Ovary (tissue), 3 donors: ENCODE results near the gene USP9X.

ENCODE experiments used
- POLR2A ChIP-seq: fragments of 450-650 bp; IDR thresholded peaks from one replicate; pipeline ENCODE4 v1.6.1; 2017; ENCODE audit warnings: antibody characterized with exemption, mild to moderate bottlenecking, moderate library complexity
- TF ChIP-seq, protein P1 (sequence below), 3 donors: fragments of 450-650 bp in 2 of 3; fragments of 200-600 bp in 1 of 3; IDR thresholded peaks; one replicate each; pipeline versions ENCODE4 v1.5.1 to v1.8.0; 2016 to 2022; ENCODE audit warnings: antibody characterized with exemption in 3 of 3, mild to moderate bottlenecking in 1 of 3
- donor health status: DM: no; HTN: no; CAD: no.

DNA sequence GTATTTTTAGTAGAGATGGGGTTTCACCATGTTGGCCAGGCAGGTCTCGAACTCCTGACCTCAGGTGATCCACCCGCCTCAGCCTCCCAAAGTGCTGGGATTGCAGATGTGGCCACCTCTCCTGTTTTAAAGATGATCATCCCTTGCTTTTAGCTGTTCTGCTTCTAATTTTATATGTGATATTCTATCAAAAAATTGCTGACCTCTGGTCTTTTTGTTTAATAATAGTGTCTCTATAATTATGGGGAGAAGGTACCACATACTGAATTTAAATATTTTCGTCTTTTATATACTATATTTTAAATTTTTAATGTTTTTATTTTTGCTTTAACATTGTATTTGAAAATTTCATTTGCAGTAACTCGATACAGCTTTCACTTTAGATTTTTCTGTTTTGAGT is 15.6 kb downstream of the USP9X start:
- TF ChIP-seq, protein P1, sequence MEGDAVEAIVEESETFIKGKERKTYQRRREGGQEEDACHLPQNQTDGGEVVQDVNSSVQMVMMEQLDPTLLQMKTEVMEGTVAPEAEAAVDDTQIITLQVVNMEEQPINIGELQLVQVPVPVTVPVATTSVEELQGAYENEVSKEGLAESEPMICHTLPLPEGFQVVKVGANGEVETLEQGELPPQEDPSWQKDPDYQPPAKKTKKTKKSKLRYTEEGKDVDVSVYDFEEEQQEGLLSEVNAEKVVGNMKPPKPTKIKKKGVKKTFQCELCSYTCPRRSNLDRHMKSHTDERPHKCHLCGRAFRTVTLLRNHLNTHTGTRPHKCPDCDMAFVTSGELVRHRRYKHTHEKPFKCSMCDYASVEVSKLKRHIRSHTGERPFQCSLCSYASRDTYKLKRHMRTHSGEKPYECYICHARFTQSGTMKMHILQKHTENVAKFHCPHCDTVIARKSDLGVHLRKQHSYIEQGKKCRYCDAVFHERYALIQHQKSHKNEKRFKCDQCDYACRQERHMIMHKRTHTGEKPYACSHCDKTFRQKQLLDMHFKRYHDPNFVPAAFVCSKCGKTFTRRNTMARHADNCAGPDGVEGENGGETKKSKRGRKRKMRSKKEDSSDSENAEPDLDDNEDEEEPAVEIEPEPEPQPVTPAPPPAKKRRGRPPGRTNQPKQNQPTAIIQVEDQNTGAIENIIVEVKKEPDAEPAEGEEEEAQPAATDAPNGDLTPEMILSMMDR (IDR thresholded peaks at IDR 0.05), result no peak
- TF ChIP-seq POLR2A, result no peak
